HL-60 (cell line): ENCODE results near the gene CD44.

Experiments used
- DNase-seq, 2 experiments: peaks; one replicate each; pipeline ENCODE4 v3.0.0-alpha.2; 2010 to 2020; ENCODE audit warnings: low read depth in 1 of 2, low spot score in 1 of 2
- H3K27ac ChIP-seq: fragments of 250-450 bp; sonication (Bioruptor Pico); replicated peaks from 2 replicates; pipeline ENCODE4 v1.5.1; 2020; ENCODE audit warnings: mild to moderate bottlenecking, moderate library complexity
- H3K27me3 ChIP-seq: fragments of 250-450 bp; sonication (Bioruptor Pico); 2 replicates; pipeline ENCODE4 v1.5.1; 2021; ENCODE audit warnings: mild to moderate bottlenecking, moderate library complexity; ENCODE audit not compliant: insufficient read depth, poor library complexity, severe bottlenecking
- H3K4me3 ChIP-seq: replicated peaks from 2 replicates; pipeline ENCODE4 v1.5.1; 2011; ENCODE audit warnings: mild to moderate bottlenecking, control low read depth, low read length; ENCODE audit not compliant: insufficient read depth
- GABPA ChIP-seq: IDR thresholded peaks from 2 replicates; pipeline ENCODE4 v1.6.1; 2012; ENCODE audit warnings: low read depth
- POLR2AphosphoS5 ChIP-seq: IDR thresholded peaks from 2 replicates; pipeline ENCODE4 v1.6.1; 2012; ENCODE audit warnings: low read depth
- SPI1 ChIP-seq: IDR thresholded peaks from 2 replicates; pipeline ENCODE4 v1.6.1; 2012; ENCODE audit warnings: low read depth, mild to moderate bottlenecking, borderline replicate concordance
- TF ChIP-seq, protein P1 (sequence below): IDR thresholded peaks from 2 replicates; pipeline ENCODE4 v1.6.1; 2012; ENCODE audit warnings: low read depth; ENCODE audit not compliant: insufficient replicate concordance
- TF ChIP-seq, protein P2 (sequence below): IDR thresholded peaks from one replicate; pipeline ENCODE4 v1.5.1; 2011; ENCODE audit warnings: low read length, control low read depth, inconsistent platforms; ENCODE audit not compliant: insufficient read depth

Gene CD44

GRCh38 chr11:35218956-35219355, 80.0 kb downstream of the CD44 start:
- DNase-seq: no peak
- TF ChIP-seq, protein P1, sequence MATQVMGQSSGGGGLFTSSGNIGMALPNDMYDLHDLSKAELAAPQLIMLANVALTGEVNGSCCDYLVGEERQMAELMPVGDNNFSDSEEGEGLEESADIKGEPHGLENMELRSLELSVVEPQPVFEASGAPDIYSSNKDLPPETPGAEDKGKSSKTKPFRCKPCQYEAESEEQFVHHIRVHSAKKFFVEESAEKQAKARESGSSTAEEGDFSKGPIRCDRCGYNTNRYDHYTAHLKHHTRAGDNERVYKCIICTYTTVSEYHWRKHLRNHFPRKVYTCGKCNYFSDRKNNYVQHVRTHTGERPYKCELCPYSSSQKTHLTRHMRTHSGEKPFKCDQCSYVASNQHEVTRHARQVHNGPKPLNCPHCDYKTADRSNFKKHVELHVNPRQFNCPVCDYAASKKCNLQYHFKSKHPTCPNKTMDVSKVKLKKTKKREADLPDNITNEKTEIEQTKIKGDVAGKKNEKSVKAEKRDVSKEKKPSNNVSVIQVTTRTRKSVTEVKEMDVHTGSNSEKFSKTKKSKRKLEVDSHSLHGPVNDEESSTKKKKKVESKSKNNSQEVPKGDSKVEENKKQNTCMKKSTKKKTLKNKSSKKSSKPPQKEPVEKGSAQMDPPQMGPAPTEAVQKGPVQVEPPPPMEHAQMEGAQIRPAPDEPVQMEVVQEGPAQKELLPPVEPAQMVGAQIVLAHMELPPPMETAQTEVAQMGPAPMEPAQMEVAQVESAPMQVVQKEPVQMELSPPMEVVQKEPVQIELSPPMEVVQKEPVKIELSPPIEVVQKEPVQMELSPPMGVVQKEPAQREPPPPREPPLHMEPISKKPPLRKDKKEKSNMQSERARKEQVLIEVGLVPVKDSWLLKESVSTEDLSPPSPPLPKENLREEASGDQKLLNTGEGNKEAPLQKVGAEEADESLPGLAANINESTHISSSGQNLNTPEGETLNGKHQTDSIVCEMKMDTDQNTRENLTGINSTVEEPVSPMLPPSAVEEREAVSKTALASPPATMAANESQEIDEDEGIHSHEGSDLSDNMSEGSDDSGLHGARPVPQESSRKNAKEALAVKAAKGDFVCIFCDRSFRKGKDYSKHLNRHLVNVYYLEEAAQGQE: no peak
- TF ChIP-seq GABPA: no peak
- TF ChIP-seq, protein P2, sequence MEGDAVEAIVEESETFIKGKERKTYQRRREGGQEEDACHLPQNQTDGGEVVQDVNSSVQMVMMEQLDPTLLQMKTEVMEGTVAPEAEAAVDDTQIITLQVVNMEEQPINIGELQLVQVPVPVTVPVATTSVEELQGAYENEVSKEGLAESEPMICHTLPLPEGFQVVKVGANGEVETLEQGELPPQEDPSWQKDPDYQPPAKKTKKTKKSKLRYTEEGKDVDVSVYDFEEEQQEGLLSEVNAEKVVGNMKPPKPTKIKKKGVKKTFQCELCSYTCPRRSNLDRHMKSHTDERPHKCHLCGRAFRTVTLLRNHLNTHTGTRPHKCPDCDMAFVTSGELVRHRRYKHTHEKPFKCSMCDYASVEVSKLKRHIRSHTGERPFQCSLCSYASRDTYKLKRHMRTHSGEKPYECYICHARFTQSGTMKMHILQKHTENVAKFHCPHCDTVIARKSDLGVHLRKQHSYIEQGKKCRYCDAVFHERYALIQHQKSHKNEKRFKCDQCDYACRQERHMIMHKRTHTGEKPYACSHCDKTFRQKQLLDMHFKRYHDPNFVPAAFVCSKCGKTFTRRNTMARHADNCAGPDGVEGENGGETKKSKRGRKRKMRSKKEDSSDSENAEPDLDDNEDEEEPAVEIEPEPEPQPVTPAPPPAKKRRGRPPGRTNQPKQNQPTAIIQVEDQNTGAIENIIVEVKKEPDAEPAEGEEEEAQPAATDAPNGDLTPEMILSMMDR: no peak
- no peak for TF ChIP-seq SPI1
- no peak for TF ChIP-seq POLR2AphosphoS5
- no peak overlapping the region for H3K27ac ChIP-seq

DNA sequence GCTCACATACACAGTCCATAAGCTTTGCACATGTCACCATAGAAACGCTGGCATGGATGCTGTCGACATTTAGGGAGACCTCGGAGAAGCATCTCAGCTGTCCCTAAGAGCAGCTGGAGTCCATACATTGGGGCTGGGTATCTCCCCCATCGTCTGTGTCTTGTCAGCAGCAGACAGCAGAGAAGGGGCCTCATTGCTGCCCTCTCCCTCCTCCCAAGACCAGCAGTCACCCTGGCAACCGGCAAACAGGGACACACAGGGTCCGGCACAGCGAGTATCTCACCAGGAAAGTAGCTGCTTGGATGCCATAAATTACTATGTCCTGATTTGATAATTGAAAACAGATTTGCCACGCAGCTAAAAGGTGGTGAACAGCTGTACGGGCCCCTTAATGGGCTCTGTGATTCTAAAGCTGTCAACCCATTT, 84.4 kb downstream of the CD44 start:
- no peak overlapping the region for H3K27ac ChIP-seq
- H3K27me3 ChIP-seq: no peaks in the 10 kb centered on the region
- no peak overlapping the region for H3K4me3 ChIP-seq
- no peak for DNase-seq
- TF ChIP-seq, protein P2: no peak
- TF ChIP-seq POLR2AphosphoS5 (no peak), GABPA (no peak), SPI1 (no peak)
- TF ChIP-seq, protein P1: no peak

More at GRCh38 chr11:35218956-35219355, 80.0 kb downstream of the CD44 start:
- H3K4me3 ChIP-seq: no peak overlapping the region
- H3K27me3 ChIP-seq: no peaks in the 10 kb centered on the region

- TF ChIP-seq SPI1: no peak
- no peak for TF ChIP-seq POLR2AphosphoS5
- TF ChIP-seq GABPA: no peak
- TF ChIP-seq, protein P1: no peak
- TF ChIP-seq, protein P2: no peak
- DNase-seq: no peak
- Histone ChIP-seq H3K4me3 (no peak overlapping the region), H3K27ac (no peak overlapping the region), H3K27me3 (no peaks in the 10 kb centered on the region)
These were observed 85.0 kb downstream of the CD44 start for GRCh38 chr11:35223991-35224390.
